GM18873 (cell line): ENCODE data around the gene LYPLA2.
"Not testable (repeated sequence)": the region's sequence is repeated elsewhere in the genome, so short reads cannot be mapped to it uniquely, and the experiment has no call there.

Experiments used
- ATAC-seq: cut with Tn5 transposase; IDR thresholded peaks from one replicate; pipeline ENCODE4 v1.9.1; 2021; ENCODE audit warnings: mild to moderate bottlenecking, moderate library complexity, moderate number of reproducible peaks; ENCODE audit not compliant: unreplicated experiment, low FRiP score

LYPLA2 gene

GRCh38 chr1:23777979-23778814 lies 12.7 kb upstream of the LYPLA2 start, which contains the start of gene PITHD1:
Gene PITHD1 (plus strand): TSS chr1:23778418. CDS start chr1:23778516, 98 bp downstream.
- no peak for ATAC-seq

- no peak for ATAC-seq
These were observed 11.0 kb upstream of the LYPLA2 start for GRCh38 chr1:23779826-23780371.

- not testable (repeated sequence) for ATAC-seq
These were observed 7.8 kb upstream of the LYPLA2 start for GRCh38 chr1:23783141-23783540.

GRCh38 chr1:23784846-23785245 lies 6.1 kb upstream of the LYPLA2 start:
- ATAC-seq: no peak

- ATAC-seq: no peak
These were observed 3.2 kb upstream of the LYPLA2 start for GRCh38 chr1:23787701-23788100.

- ATAC-seq: no peak
These were observed 2.2 kb upstream of the LYPLA2 start for GRCh38 chr1:23788695-23789094.

- ATAC-seq: no peak
These were observed 637 bp downstream of the LYPLA2 start for GRCh38 chr1:23791516-23792047.

- no peak for ATAC-seq
These were observed 1.4 kb downstream of the LYPLA2 start for GRCh38 chr1:23792151-23792945.

- no peak for ATAC-seq
These were observed 2.3 kb downstream of the LYPLA2 start for GRCh38 chr1:23793018-23793781.

- no peak for ATAC-seq
These were observed 3.2 kb downstream of the LYPLA2 start for GRCh38 chr1:23793861-23794731.

- not testable (repeated sequence) for ATAC-seq
These were observed 3.8 kb downstream of the LYPLA2 start for GRCh38 chr1:23794732-23795182.

- ATAC-seq: no peak
These were observed 4.9 kb downstream of the LYPLA2 start for GRCh38 chr1:23795676-23796465.

- ATAC-seq: no peak
These were observed 5.7 kb downstream of the LYPLA2 start for GRCh38 chr1:23796466-23797271.

- ATAC-seq: no peak
These were observed 6.8 kb downstream of the LYPLA2 start for GRCh38 chr1:23797478-23798448.

- ATAC-seq: no peak
These were observed 7.8 kb downstream of the LYPLA2 start for GRCh38 chr1:23798662-23799142.

- ATAC-seq: no peak
These were observed 8.3 kb downstream of the LYPLA2 start for GRCh38 chr1:23799255-23799569.
